Ectodermal cell (in vitro differentiated cells): ENCODE results near the gene TTC33.

ENCODE experiments used
- H3K27ac ChIP-seq: 2 replicates; pipeline ENCODE4 v1.7.0; 2013; ENCODE audit warnings: mild to moderate bottlenecking, low read depth, low read length; ENCODE audit not compliant: insufficient read depth, poor library complexity, severe bottlenecking
- H3K27me3 ChIP-seq: 2 replicates; pipeline ENCODE4 v1.7.0; 2013; ENCODE audit warnings: mild to moderate bottlenecking, low read length; ENCODE audit not compliant: insufficient read depth, control insufficient read depth, poor library complexity, severe bottlenecking
- H3K36me3 ChIP-seq: one replicate; pipeline ENCODE4 v1.7.0; 2013; ENCODE audit warnings: low read length; ENCODE audit not compliant: control insufficient read depth, insufficient read depth
- H3K4me1 ChIP-seq: one replicate; pipeline ENCODE4 v1.7.0; 2013; ENCODE audit warnings: low read length; ENCODE audit not compliant: control insufficient read depth, insufficient read depth
- H3K4me3 ChIP-seq: 2 replicates; pipeline ENCODE4 v1.7.0; 2013; ENCODE audit warnings: low read depth, low read length, control low read depth; ENCODE audit not compliant: insufficient read depth
- H3K9me3 ChIP-seq: 2 replicates; pipeline ENCODE4 v1.7.0; 2013; ENCODE audit warnings: mild to moderate bottlenecking, low read length, moderate library complexity; ENCODE audit not compliant: control insufficient read depth
- WGBS, 2 experiments: methylation state at CpG; one replicate each; pipeline ENCODE4 v1.1.7; 2013; ENCODE audit warnings: missing lambda C conversion rate in 2 of 2; 5-methylcytosine and 5-hydroxymethylcytosine counted together

The TTC33 gene

DNA sequence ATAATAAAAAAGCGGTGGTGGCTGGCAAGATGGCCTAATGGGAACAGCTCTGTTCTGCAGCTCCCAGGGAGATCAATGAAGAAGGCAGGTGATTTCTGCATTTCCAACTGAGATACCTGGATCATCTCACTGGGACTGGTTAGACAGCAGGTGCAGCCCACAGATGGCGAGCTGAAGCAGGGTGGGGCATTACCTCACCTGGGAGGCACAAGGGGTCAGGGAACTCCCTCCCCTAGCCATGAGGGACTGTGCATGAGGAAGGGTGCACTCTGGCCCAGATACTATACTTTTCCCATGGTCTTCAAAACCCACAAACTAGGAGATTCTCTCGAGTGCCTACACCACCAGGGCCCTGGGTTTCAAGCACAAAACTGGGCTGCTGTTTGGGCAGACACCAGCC, 121.6 kb downstream of the TTC33 start:
- Histone ChIP-seq H3K27me3 (no peaks in the 10 kb centered on the region), H3K36me3 (no peaks in the 10 kb centered on the region), H3K9me3 (no peaks in the 10 kb centered on the region), H3K4me3 (no peak overlapping the region), H3K4me1 (no peaks in the 10 kb centered on the region), H3K27ac (no peak overlapping the region)
- 76 to 77% methylated on average over 3 of the region's 3 CpGs for WGBS, 2 experiments

DNA sequence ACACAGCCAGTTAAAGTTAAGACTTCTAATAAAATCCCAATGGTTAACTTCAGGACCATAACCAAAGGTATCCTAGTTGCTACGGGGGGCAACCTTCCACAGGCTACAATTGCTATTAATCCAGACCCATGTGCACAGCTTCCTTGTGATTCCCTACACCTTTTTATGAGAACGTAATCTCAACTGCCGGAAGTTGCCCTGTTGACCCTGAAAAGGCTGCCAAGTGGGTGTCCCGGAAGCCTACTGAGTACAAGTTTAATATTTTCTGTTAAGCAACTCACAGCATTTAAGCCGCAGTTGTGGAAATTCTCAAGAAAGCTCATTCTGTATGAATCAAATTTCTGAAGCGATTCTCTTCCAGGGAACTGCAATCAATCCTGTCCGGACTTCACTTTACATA, 124.5 kb downstream of the TTC33 start:
- Histone ChIP-seq H3K4me3 (no peak overlapping the region), H3K27ac (no peak overlapping the region), H3K36me3 (no peaks in the 10 kb centered on the region), H3K9me3 (no peaks in the 10 kb centered on the region), H3K27me3 (no peaks in the 10 kb centered on the region), H3K4me1 (no peaks in the 10 kb centered on the region)
- WGBS, 2 experiments: 90 to 92% methylated on average over 7 of the region's 7 CpGs

DNA sequence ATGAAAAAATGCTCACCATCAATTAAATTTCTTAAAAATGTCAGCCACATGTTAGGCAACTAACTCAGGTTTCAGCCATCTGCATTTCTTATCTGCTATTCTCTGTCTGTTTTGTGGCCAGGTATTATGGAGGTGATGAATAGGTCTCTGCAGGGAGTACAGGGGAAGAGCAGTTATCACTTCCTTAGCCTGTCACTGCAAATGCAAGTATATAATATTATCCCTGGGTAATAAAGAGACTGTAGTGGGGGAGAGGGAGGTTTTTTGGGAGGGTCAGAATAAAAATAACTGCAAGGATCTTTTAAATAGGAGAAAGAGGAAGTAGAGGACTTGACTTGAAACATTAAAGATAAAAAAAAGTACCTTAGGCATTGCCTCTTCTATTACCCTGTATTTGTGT, 125.6 kb downstream of the TTC33 start:
- no peaks in the 10 kb centered on the region for H3K27me3 ChIP-seq
- no peaks in the 10 kb centered on the region for H3K36me3 ChIP-seq
- H3K4me1 ChIP-seq: no peaks in the 10 kb centered on the region
- H3K27ac ChIP-seq: no peak overlapping the region
- no peak overlapping the region for H3K4me3 ChIP-seq
- no peaks in the 10 kb centered on the region for H3K9me3 ChIP-seq

DNA sequence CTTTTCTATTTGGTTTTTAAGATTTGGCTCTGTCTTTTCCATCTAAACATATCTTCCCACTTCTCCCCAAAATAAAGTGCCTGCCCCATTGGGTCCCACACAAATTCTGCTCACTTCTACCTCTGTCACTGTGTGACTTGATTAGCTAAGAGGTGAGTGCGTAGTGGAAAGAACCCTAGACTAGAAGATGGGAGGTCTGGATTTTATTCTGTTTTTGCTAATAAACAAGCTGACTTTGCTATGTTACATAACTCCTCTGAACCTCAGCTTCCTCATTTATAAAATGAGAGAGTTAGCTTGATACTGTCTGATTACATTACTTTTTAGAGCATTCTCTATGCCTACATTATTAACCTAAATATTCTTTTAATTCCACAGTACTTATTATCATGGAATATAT, 127.4 kb downstream of the TTC33 start:
- no peaks in the 10 kb centered on the region for H3K4me1 ChIP-seq
- no peaks in the 10 kb centered on the region for H3K9me3 ChIP-seq
- H3K27me3 ChIP-seq: no peaks in the 10 kb centered on the region
- no peak overlapping the region for H3K4me3 ChIP-seq
- no peak overlapping the region for H3K27ac ChIP-seq
- WGBS, 2 experiments: 92 to 100% methylated on average over 1 of the region's 1 CpG
- H3K36me3 ChIP-seq: no peaks in the 10 kb centered on the region

DNA sequence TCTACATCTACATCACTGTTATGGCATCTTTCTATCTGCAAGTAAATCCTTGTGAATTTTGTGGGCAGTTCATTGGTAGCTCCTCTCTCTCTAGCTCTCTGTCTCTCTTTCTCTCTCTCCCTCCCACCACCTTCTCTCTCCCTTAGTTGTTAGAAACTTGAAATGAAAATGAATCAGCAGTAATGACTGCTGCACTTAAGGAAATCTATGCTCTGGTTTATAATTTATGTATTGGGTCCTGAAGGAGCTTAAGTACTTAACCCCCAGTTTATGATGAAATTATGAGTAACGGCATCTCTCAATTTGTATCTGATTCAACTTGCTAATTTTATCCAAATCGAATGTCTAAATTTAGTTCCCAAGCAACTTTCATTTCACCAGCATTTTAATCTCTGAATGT, 128.1 kb downstream of the TTC33 start:
- H3K27me3 ChIP-seq: no peaks in the 10 kb centered on the region
- H3K27ac ChIP-seq: no peak overlapping the region
- H3K36me3 ChIP-seq: no peaks in the 10 kb centered on the region
- no peak overlapping the region for H3K4me3 ChIP-seq
- WGBS, 2 experiments: 90 to 93% methylated on average over 2 of the region's 2 CpGs
- H3K9me3 ChIP-seq: no peaks in the 10 kb centered on the region
- H3K4me1 ChIP-seq: no peaks in the 10 kb centered on the region

- Histone ChIP-seq H3K4me3 (no peak overlapping the region), H3K27ac (no peak overlapping the region), H3K27me3 (no peaks in the 10 kb centered on the region), H3K36me3 (no peaks in the 10 kb centered on the region), H3K9me3 (no peaks in the 10 kb centered on the region), H3K4me1 (no peaks in the 10 kb centered on the region)
- 92 to 98% methylated on average over 2 of the region's 2 CpGs for WGBS, 2 experiments
Measured at GRCh38 chr5:40626801-40627200, 129.0 kb downstream of the TTC33 start.

DNA sequence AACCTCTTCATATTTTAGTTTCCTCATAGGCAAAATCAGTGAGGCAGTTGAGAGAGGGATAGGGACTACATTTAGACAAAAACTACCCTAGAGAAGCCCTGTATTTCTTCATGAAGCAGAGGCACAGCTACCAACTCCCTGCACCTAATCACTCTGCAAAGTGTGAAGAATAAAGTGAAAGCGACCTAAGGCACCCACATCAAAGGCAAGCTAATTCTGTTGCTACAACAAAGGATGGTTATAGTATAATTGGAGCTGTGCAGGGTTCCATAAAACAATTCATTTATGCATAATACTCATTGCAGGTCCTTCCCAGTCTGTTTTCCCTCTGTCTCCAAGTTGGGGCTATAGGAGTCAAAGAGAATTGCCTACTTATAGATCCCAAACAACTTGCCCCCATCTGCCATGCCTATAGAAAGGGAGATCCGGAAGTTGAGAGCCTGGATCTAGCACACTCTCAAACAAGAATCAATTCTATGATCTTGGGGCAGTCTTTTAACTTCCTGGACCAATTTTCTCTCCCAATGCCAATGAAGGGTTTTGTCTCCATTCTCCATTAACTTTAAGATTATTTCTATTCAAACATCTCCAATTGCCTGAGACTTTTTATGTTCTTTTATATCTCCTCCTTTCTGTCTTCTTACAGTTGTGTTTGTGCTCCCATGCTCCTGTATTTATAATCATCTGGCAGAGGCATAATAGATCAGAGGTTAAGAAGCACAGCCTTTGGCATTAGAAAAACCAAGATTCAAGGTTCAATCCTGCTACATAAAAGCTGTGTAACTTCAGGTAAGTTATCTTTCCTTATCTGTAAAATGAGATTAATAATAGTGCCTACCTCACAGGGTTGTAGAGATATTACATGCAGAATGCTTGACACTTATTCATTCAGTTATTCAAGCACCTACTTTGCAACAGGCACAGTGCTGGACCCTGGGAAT, 132.0 kb downstream of the TTC33 start:
- WGBS, 2 experiments: 88 to 91% methylated on average over 1 to 2 of the region's 2 CpGs
- no peaks in the 10 kb centered on the region for H3K9me3 ChIP-seq

GRCh38 chr5:40622463-40623252, 133.1 kb downstream of the TTC33 start:
- WGBS, 2 experiments: 87 to 94% methylated on average over 2 of the region's 2 CpGs
- no peaks in the 10 kb centered on the region for H3K36me3 ChIP-seq
- H3K27me3 ChIP-seq: no peaks in the 10 kb centered on the region
- no peak overlapping the region for H3K4me3 ChIP-seq
- H3K27ac ChIP-seq: no peak overlapping the region
- no peaks in the 10 kb centered on the region for H3K4me1 ChIP-seq
- no peaks in the 10 kb centered on the region for H3K9me3 ChIP-seq

More for the DNA sequence above, 132.0 kb downstream of the TTC33 start:
- Histone ChIP-seq H3K27ac (no peak overlapping the region), H3K4me1 (no peaks in the 10 kb centered on the region), H3K4me3 (no peak overlapping the region), H3K36me3 (no peaks in the 10 kb centered on the region), H3K27me3 (no peaks in the 10 kb centered on the region)

GRCh38 chr5:40619421-40619820, 136.3 kb downstream of the TTC33 start:
- no peaks in the 10 kb centered on the region for H3K4me1 ChIP-seq
- no peaks in the 10 kb centered on the region for H3K27me3 ChIP-seq
- no peak overlapping the region for H3K4me3 ChIP-seq
- no peak overlapping the region for H3K27ac ChIP-seq
- no peaks in the 10 kb centered on the region for H3K9me3 ChIP-seq
- no peaks in the 10 kb centered on the region for H3K36me3 ChIP-seq
- WGBS, 2 experiments: 78 to 88% methylated on average over 1 of the region's 1 CpG

GRCh38 chr5:40618926-40619325, 136.8 kb downstream of the TTC33 start:
- Histone ChIP-seq H3K4me3 (no peak overlapping the region), H3K4me1 (no peaks in the 10 kb centered on the region), H3K27me3 (no peaks in the 10 kb centered on the region), H3K9me3 (no peaks in the 10 kb centered on the region), H3K27ac (no peak overlapping the region), H3K36me3 (no peaks in the 10 kb centered on the region)
- 92% methylated on average over 2 of the region's 2 CpGs for WGBS, 2 experiments
